HUES48 (cell line): ENCODE results near the gene NELFCD.

Experiments
- H3K27ac ChIP-seq: one replicate; pipeline ENCODE4 v1.7.0; 2013; ENCODE audit warnings: low read depth, low read length, inconsistent platforms
- H3K27me3 ChIP-seq: 2 replicates; pipeline ENCODE4 v1.6.1; 2013; ENCODE audit warnings: mild to moderate bottlenecking, low read length; ENCODE audit not compliant: control insufficient read depth, insufficient read depth
- H3K36me3 ChIP-seq: 2 replicates; pipeline ENCODE4 v1.6.1; 2013; ENCODE audit warnings: low read length; ENCODE audit not compliant: control insufficient read depth, insufficient read depth
- H3K4me1 ChIP-seq: 2 replicates; pipeline ENCODE4 v1.6.1; 2013; ENCODE audit warnings: mild to moderate bottlenecking, low read length; ENCODE audit not compliant: control insufficient read depth, insufficient read depth
- H3K4me3 ChIP-seq: 2 replicates; pipeline ENCODE4 v1.5.1; 2013; ENCODE audit warnings: mild to moderate bottlenecking, low read depth, low read length
- H3K9ac ChIP-seq: 2 replicates; pipeline ENCODE4 v1.6.1; 2013; ENCODE audit warnings: mild to moderate bottlenecking, low read depth, low read length, moderate library complexity
- H3K9me3 ChIP-seq: 2 replicates; pipeline ENCODE4 v1.6.1; 2013; ENCODE audit warnings: low read length; ENCODE audit not compliant: control insufficient read depth, insufficient read depth

NELFCD gene

DNA sequence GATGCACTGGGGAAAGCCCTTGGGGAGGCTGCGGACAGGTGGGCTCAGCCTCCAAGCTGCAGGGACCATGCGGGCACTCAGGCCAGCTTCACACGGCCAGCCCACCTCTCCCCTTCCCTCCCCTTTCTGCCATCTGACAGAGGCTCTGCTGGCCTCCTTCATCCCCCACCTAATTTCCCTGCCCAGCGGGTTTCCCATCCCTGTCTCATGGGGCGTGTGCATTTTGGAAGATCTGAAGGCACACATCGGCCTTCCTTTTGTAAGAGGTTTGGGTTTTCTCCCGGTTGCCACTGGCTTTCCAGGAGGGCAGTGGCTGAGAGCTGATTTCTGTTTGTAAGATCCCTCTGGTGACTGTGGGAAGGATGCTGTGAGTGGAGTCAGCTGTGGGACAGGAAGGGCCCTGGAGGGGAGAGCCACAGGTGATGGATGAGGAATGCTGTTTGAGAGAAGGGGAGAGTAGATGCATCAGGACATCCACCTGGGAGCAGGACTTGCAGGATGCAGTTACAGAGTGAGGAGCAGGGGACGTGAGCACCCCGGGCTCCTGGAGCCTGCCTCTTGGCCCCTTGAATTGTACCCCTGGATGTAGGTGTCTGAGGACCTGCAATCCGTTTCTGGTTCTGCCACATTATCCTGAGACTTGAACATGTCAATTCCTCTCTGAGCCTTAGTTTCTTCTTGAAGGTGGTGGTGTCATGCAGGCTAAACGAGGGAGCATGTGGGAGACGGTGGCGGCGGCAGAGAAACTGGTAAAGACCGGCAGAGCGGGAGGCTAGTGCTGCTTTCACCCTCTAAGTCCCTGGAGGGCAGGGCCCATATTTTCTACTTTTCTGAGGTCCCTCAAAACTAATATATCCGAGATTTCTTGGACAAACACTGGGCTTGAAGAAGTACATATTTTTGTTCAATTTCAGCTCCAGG lies 32.2 kb downstream of the NELFCD start:
- Histone ChIP-seq H3K4me1 (peaks cover 6% of the 10 kb centered on the region; the same call in 1 of the 2 replicates), H3K27ac (no peak overlapping the region), H3K36me3 (no peaks in the 10 kb centered on the region), H3K27me3 (peaks cover 11% of the 10 kb centered on the region), H3K9ac (no peak overlapping the region), H3K9me3 (no peaks in the 10 kb centered on the region), H3K4me3 (no peak overlapping the region)

DNA sequence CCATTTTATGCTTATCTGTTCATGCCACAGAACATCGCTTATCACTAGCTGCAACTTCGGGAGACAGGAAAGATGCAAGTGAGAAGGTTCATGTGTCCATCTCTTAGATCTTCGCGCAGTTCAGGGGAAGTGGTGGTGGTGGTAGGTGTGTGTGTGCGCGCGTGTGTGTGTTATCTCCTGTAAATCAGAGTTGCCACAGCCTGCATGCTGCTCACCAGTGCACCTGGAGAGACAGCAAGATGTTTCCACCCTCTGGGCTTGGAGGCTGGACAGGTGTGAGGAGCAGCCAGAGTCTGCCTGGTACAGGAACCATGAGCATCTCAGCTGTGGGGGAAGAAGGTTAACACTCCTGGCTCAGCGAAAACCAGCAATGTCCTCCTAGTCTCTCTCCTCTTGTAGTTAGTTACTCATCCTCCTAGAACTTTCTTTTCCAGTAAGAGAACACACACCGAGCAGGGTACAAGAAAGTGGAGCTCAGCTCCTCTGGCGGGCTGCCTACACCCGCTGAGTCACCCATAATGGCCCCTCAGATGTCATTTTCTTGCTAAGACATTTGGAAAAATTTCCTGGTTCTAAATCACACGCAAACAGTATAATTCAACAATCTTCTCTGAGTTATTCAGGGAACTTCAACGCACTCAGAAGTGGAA lies 33.0 kb downstream of the NELFCD start:
- peaks cover 3% of the 10 kb centered on the region; the same call in 1 of the 2 replicates for H3K27me3 ChIP-seq
- H3K4me3 ChIP-seq: no peak overlapping the region
- no peaks in the 10 kb centered on the region for H3K9me3 ChIP-seq
- H3K4me1 ChIP-seq: peaks cover 6% of the 10 kb centered on the region; the same call in 1 of the 2 replicates
- no peaks in the 10 kb centered on the region for H3K36me3 ChIP-seq
- no peak overlapping the region for H3K9ac ChIP-seq
- H3K27ac ChIP-seq: no peak overlapping the region

DNA sequence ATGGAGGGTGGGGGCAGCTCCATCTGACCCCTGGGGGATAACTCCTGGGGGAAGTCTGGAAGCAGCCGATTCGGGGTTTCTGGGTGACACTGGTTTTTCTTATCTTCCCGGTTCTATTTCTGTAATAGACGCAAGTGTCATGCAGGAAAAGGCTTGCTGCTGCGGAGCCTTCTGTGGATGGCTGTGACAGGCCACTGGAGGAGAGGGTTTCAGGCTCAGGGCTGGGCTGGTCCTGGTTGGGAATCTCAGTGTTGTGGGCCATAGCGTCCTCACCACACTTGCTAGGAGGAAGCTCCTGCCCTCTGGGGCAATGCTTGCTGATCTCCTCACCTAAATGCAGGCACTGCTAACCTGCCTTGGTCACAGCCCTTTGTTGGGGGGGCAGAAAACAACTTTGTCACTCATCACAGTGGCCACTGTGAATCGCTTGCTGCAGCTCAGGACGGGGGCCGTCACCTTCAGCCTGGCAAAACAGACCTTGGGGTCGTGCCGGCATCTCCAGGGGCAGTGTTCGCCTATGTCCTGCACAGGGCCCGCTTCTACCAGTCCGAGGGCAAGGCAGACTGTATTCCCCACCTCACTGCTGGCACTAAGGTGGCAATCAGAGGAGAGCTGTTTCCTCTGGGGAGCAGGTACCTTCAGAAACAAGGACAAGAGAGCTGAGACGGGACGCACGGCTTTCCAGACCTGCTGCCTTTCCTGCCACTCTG lies 33.8 kb downstream of the NELFCD start:
- Histone ChIP-seq H3K9me3 (no peaks in the 10 kb centered on the region), H3K4me3 (no peak overlapping the region), H3K4me1 (peaks cover 6% of the 10 kb centered on the region; the same call in 1 of the 2 replicates), H3K27ac (no peak overlapping the region), H3K27me3 (no peaks in the 10 kb centered on the region; the same call in 1 of the 2 replicates), H3K9ac (no peak overlapping the region), H3K36me3 (no peaks in the 10 kb centered on the region)

DNA sequence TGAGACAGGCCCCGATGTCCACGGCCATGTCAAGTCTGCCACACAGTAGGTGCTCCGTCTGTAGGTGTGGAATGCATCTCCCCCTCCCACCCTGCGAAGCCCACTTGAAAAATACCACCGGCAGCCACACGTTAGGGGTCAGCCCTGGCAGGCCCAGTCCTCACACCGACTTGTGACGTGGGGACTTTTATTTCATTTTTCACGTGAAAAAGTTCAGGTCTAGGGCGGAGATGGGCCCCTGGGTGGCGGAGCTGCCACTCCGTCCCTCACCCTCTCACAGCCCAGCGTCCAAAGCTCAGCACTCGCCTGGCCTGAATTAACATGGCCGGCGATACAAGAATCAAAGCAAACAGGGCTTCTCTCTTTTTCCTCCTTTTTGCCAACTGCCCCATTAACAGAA lies 34.4 kb downstream of the NELFCD start:
- Histone ChIP-seq H3K27me3 (no peaks in the 10 kb centered on the region), H3K9me3 (no peaks in the 10 kb centered on the region), H3K4me1 (peaks cover 6% of the 10 kb centered on the region; the same call in 1 of the 2 replicates), H3K4me3 (no peak overlapping the region), H3K9ac (no peak overlapping the region), H3K36me3 (no peaks in the 10 kb centered on the region), H3K27ac (no peak overlapping the region)

DNA sequence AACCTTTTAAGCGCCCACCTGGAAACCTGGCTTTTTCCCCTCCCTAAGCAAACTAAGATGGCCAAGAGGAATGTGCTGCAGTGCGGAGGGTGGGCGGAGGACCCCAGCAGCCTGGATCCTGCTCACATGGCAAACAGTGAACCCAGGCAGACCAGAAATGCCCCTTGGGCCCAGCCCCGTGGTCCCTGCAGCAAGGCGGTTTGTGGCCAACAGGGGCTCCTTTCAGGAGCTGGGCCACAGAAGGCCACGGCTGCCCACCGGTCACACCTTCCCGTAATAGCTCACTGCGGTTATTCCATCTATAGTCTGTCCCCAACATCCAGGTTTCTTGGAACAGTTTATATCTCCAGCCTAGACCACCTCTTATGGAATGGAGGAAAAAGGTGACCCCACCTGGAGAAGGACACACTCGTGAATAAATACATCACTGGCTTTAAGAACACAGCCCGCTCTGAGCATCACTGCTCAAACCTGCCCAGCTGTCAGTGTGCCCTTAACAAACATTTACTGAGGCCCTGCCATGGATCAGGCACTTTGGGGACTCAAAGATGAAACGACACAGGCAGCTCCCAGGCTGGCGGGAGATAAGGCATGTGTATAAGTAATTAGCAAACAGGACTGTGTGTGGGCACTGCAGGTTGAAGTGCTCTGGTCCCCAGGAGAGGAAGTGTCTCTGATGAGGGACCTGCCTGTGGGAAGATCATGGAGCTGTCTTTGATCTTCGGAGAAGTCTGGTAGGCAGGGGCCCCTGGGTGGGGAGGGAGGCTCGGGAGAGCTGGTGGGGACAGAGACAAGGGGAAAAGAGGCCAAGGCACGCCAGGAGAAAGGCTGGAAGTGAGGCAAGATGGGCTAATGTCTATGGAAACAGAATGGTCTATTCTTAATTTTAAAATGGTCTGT lies 35.0 kb downstream of the NELFCD start:
- Histone ChIP-seq H3K9me3 (no peaks in the 10 kb centered on the region), H3K4me1 (peaks cover 6% of the 10 kb centered on the region; the same call in 1 of the 2 replicates), H3K4me3 (no peak overlapping the region), H3K36me3 (no peaks in the 10 kb centered on the region), H3K27ac (no peak overlapping the region), H3K27me3 (no peaks in the 10 kb centered on the region), H3K9ac (no peak overlapping the region)

DNA sequence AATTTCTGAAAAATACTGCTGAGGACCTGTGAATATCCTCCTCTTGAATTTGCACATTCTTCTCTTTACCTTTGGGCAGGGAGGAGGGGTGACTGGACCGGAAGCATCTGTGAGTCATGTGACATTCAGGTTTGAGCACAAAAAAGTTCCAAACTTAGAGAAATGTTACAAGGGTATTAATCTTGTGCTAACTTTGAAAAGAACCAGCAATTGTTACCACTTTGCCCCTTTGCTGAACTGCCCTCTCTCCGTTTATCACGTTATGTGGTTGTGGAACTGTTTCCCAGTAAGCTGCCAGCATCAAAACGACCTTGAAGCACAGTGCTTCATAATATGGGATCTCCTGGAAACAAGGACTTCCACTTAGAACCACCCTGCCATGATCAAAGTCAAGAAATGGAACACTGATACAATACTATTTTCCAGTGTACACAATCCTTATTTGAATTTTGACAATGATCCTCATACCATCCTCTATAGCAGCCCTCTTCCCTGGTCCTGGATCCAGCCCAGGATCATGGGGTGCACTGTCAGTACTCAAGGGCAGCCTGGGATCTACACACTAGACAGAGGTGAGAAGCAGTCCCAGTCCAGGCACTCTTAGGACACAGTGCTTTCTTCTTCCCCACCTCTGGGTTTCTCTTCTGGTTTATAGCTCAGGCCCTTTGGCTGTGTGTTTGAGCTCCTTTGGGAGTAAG lies 35.9 kb downstream of the NELFCD start:
- H3K9ac ChIP-seq: no peak overlapping the region
- no peak overlapping the region for H3K4me3 ChIP-seq
- H3K9me3 ChIP-seq: no peaks in the 10 kb centered on the region
- no peak overlapping the region for H3K27ac ChIP-seq
- no peaks in the 10 kb centered on the region for H3K36me3 ChIP-seq
- H3K4me1 ChIP-seq: peaks cover 2% of the 10 kb centered on the region; the same call in 1 of the 2 replicates
- H3K27me3 ChIP-seq: no peaks in the 10 kb centered on the region

DNA sequence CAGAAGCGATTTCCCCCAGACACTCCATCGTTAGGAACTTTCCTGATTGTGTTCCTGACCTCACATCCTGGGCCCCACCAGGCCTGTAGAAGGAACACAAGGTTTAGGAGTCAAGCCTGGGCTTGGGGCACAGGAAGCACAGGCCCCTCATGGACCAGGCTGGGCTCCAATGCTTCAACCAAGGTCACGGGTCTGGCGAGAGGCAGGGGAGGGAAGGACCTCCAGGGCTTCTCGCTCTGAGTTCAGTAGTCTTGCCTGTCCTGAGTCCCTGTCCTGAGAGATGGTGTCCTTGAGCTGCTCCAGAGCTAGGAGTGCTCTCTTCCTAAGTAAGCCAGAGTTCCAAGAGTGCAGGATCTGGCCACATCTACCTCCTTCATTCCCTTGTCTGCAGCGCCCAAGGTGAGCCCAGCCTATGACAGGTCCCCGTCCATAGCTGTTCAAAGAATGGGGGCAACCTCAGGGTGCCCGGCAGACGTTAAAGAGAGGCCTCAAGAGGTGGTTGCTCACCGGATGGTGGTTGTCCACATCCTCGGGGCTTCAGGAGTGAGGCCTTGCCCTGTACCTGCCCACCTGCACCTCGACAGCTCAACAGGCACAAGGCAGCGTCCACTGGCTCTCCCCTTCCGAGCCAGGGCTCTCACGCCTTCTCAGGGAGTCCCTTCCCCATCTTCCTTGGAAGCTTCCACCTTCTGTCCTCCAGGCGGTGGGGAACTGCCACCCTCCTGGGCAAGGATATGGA lies 36.6 kb downstream of the NELFCD start:
- no peaks in the 10 kb centered on the region for H3K27me3 ChIP-seq
- no peaks in the 10 kb centered on the region for H3K9me3 ChIP-seq
- H3K27ac ChIP-seq: no peak overlapping the region
- H3K9ac ChIP-seq: no peak overlapping the region
- no peaks in the 10 kb centered on the region for H3K36me3 ChIP-seq
- peaks cover 2% of the 10 kb centered on the region; the same call in 1 of the 2 replicates for H3K4me1 ChIP-seq
- H3K4me3 ChIP-seq: no peak overlapping the region

DNA sequence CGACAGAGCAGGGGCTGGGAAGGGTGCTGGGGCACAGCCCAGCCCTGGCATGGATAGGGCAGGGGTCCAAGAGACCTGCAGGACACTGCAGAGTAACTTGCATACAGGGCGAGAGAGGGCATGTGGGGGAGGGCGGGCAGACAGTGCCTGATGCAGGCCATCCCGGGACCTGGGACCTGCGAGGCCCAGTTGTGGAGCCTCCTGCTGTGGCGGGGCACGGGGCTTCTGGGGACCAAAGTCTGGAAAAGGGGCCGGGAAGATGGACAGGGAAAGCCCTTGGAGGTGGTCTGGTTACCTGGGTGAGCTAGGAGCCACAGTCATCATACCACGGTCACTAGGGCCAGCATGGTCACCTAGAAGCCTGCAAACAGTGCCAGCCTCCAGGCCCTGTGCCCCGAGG lies 37.8 kb downstream of the NELFCD start:
- Histone ChIP-seq H3K27me3 (no peaks in the 10 kb centered on the region), H3K27ac (no peak overlapping the region), H3K9ac (no peak overlapping the region), H3K4me1 (peaks cover 2% of the 10 kb centered on the region; the same call in 1 of the 2 replicates), H3K4me3 (no peak overlapping the region), H3K9me3 (no peaks in the 10 kb centered on the region), H3K36me3 (peaks cover 10% of the 10 kb centered on the region; the same call in 1 of the 2 replicates)

DNA sequence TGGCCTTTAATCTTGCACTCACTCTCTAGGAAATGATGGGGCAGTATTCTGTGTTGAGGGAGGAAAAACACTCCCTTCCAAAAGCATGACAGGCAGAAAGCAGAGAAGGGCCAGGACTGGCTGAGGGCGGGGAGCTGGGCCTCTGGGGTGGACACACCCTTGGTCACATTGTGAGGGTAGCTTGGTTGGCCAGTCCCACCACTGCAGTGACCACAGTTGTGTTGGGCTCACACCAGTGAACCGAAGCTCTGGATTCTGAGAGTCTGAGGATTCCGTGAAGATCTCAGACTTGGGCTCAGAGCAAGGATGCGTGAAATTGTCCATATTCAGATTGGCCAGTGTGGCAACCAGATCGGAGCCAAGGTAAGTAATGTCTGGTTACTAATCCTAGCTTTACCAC lies 38.2 kb downstream of the NELFCD start, which contains the start of gene TUBB1:
TSS of gene TUBB1 (plus strand) at position 213 of the 400 bp plus-strand sequence. CDS start at position 307, 94 bp downstream.
- Histone ChIP-seq H3K4me1 (peaks cover 2% of the 10 kb centered on the region; the same call in 1 of the 2 replicates), H3K27ac (no peak within 1 kb of the TSS), H3K4me3 (no peak within 1 kb of the TSS), H3K9ac (no peak within 1 kb of the TSS), H3K27me3 (no peaks in the 10 kb centered on the region), H3K36me3 (peaks cover 14% of the 10 kb centered on the region; the same call in 1 of the 2 replicates), H3K9me3 (no peaks in the 10 kb centered on the region)
